Mesothelial cell of epicardium (in vitro differentiated cells): ENCODE results near the gene L3MBTL1. TPM values are rescaled to one million over a fixed set of nuclear protein-coding genes. Genes with fewer than 3 reads are reported as not detected.

Source experiments
- DNase-seq, 2 experiments: peaks; one replicate each; pipeline ENCODE4 v3.0.0; 2021; ENCODE audit warnings: low spot score in 2 of 2; ENCODE audit not compliant: unreplicated experiment in 2 of 2
- H3K27ac Mint-ChIP-seq: 2 replicates; pipeline ENCODE4 v1.8.0; 2021; ENCODE audit warnings: mixed read lengths
- H3K27me3 Mint-ChIP-seq: 2 replicates; pipeline ENCODE4 v1.8.0; 2021; ENCODE audit warnings: low read depth, mixed read lengths
- H3K36me3 Mint-ChIP-seq: 2 replicates; pipeline ENCODE4 v1.8.0; 2021; ENCODE audit warnings: mixed read lengths
- H3K4me1 Mint-ChIP-seq: 2 replicates; pipeline ENCODE4 v1.8.0; 2021; ENCODE audit warnings: mixed read lengths
- H3K4me3 Mint-ChIP-seq: 2 replicates; pipeline ENCODE4 v1.8.0; 2021; ENCODE audit warnings: mild to moderate bottlenecking, moderate library complexity, mixed read lengths
- H3K9me3 Mint-ChIP-seq: 2 replicates; pipeline ENCODE4 v1.8.0; 2021; ENCODE audit warnings: mixed read lengths
- total RNA-seq: library from RNA; stranded (reverse); gene quantifications from 3 replicates; pipeline ENCODE4 v1.2.1, GENCODE V29; 2021
- TF ChIP-seq, protein P1 (sequence below): fragments of 200-600 bp; sonication (generic); IDR thresholded peaks from one replicate; pipeline ENCODE4 v1.5.0; 2021; ENCODE audit warnings: antibody characterized with exemption; ENCODE audit not compliant: unreplicated experiment

L3MBTL1 gene
- total RNA-seq, 1 donor from 2014 or later: 46.7 TPM

- H3K9me3 Mint-ChIP-seq: no peaks in the 10 kb centered on the region
- H3K4me3 Mint-ChIP-seq: no peak overlapping the region
- H3K36me3 Mint-ChIP-seq: no peaks in the 10 kb centered on the region
- TF ChIP-seq, protein P1, sequence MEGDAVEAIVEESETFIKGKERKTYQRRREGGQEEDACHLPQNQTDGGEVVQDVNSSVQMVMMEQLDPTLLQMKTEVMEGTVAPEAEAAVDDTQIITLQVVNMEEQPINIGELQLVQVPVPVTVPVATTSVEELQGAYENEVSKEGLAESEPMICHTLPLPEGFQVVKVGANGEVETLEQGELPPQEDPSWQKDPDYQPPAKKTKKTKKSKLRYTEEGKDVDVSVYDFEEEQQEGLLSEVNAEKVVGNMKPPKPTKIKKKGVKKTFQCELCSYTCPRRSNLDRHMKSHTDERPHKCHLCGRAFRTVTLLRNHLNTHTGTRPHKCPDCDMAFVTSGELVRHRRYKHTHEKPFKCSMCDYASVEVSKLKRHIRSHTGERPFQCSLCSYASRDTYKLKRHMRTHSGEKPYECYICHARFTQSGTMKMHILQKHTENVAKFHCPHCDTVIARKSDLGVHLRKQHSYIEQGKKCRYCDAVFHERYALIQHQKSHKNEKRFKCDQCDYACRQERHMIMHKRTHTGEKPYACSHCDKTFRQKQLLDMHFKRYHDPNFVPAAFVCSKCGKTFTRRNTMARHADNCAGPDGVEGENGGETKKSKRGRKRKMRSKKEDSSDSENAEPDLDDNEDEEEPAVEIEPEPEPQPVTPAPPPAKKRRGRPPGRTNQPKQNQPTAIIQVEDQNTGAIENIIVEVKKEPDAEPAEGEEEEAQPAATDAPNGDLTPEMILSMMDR: no peak
- no peak overlapping the region for H3K27ac Mint-ChIP-seq
- no peaks in the 10 kb centered on the region for H3K27me3 Mint-ChIP-seq
- H3K4me1 Mint-ChIP-seq: no peaks in the 10 kb centered on the region
- no peak for DNase-seq
These were observed 63.0 kb downstream of the L3MBTL1 start for GRCh38 chr20:43570496-43570895.

GRCh38 chr20:43571310-43571709, 63.8 kb downstream of the L3MBTL1 start:
- no peaks in the 10 kb centered on the region for H3K27me3 Mint-ChIP-seq
- TF ChIP-seq, protein P1: no peak
- no peak for DNase-seq
- no peak overlapping the region for H3K4me3 Mint-ChIP-seq
- H3K9me3 Mint-ChIP-seq: no peaks in the 10 kb centered on the region
- no peak overlapping the region for H3K27ac Mint-ChIP-seq
- H3K36me3 Mint-ChIP-seq: no peaks in the 10 kb centered on the region
- no peaks in the 10 kb centered on the region for H3K4me1 Mint-ChIP-seq

DNA sequence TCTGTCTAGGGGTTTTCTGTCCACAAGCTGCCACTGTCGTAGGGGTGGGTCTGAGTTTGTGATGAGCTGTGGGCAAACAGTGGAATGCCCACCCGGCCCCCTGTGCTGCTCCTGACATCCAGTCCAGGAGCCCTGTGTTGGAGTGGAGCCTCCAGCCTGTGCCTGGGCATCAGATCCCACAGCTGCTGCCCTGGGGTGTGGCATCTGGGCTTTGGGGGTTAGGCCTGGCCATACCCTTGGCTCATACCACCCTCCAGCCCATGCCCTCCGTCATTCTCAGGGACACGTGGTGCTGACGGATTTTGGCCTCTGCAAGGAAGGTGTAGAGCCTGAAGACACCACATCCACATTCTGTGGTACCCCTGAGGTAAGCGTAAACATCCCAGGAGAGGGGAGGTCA, 64.3 kb downstream of the L3MBTL1 start:
- Mint-ChIP-seq H3K27ac (no peak overlapping the region), H3K4me3 (no peak overlapping the region), H3K9me3 (no peaks in the 10 kb centered on the region), H3K4me1 (no peaks in the 10 kb centered on the region), H3K36me3 (no peaks in the 10 kb centered on the region), H3K27me3 (no peaks in the 10 kb centered on the region)
- TF ChIP-seq, protein P1: no peak
- DNase-seq: no peak

DNA sequence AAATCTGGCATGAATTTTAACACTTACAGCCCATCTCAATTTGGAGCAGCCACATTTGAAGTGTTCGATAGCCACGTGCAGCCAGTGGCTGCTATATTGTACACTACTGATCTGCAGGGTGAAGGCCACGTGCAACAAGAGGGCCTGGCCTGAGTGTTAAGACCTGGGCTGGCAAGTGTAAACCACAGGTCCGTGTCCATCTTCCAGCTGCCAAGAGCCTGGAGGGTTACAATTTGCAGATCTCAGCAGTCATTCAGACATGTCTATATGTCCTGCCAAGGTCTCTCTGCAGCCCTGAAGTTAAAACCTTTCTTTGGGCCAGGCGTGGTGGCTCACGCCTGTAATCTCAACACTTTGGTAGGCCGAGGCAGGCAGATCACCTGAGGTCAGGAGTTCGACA, 65.4 kb downstream of the L3MBTL1 start:
- DNase-seq: no peak
- TF ChIP-seq, protein P1: no peak
- H3K27ac Mint-ChIP-seq: no peak overlapping the region
- no peaks in the 10 kb centered on the region for H3K9me3 Mint-ChIP-seq
- H3K27me3 Mint-ChIP-seq: no peaks in the 10 kb centered on the region
- H3K4me1 Mint-ChIP-seq: no peaks in the 10 kb centered on the region
- no peaks in the 10 kb centered on the region for H3K36me3 Mint-ChIP-seq
- H3K4me3 Mint-ChIP-seq: no peak overlapping the region

DNA sequence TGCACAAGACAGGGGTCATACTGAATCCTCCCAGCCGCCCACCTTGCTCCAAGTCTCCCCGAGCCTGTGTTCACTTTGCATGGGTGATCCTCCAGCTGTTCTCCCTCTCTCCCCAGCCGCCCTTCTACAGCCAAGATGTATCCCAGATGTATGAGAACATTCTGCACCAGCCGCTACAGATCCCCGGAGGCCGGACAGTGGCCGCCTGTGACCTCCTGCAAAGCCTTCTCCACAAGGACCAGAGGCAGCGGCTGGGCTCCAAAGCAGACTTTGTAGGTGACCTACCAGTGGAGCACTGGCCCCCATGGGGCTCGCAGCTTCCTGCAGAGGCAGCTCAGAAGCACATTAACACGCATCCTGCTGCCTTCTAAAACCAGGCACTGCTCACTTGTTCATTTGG, 68.6 kb downstream of the L3MBTL1 start:
- Mint-ChIP-seq H3K36me3 (no peaks in the 10 kb centered on the region), H3K4me1 (no peaks in the 10 kb centered on the region), H3K4me3 (no peak overlapping the region), H3K27me3 (no peaks in the 10 kb centered on the region), H3K27ac (no peak overlapping the region), H3K9me3 (no peaks in the 10 kb centered on the region)
- TF ChIP-seq, protein P1: no peak
- no peak for DNase-seq
